AG08396 (cell line): ENCODE measurements around the gene BCR.
"Not testable (repeated sequence)": the region's sequence is repeated elsewhere in the genome, so short reads cannot be mapped to it uniquely, and the experiment has no call there.

Experiments
- DNase-seq: peaks from one replicate; pipeline ENCODE4 v3.0.0; 2012; ENCODE audit warnings: low spot score, mixed read lengths

The BCR gene

GRCh38 chr22:23316596-23316995 is 136.3 kb downstream of the BCR start:
- DNase-seq: not testable (repeated sequence)

GRCh38 chr22:23318316-23318715 is 138.0 kb downstream of the BCR start:
- DNase-seq: not testable (repeated sequence)

GRCh38 chr22:23322497-23323080 is 142.3 kb downstream of the BCR start:
- DNase-seq: not testable (repeated sequence)

GRCh38 chr22:23323960-23324688 is 143.8 kb downstream of the BCR start:
- not testable (repeated sequence) for DNase-seq

- no peak for DNase-seq
Observed at GRCh38 chr22:23325183-23325582, 144.9 kb downstream of the BCR start.

- not testable (repeated sequence) for DNase-seq
Observed at GRCh38 chr22:23333822-23334221, 153.5 kb downstream of the BCR start.

GRCh38 chr22:23337672-23338071 is 157.4 kb downstream of the BCR start:
- DNase-seq: not testable (repeated sequence)

- DNase-seq: not testable (repeated sequence)
Observed at GRCh38 chr22:23341942-23342695, 161.8 kb downstream of the BCR start.

GRCh38 chr22:23351321-23351720 is 171.0 kb downstream of the BCR start:
- no peak for DNase-seq

- no peak for DNase-seq
Observed at GRCh38 chr22:23353004-23353403, 172.7 kb downstream of the BCR start.

GRCh38 chr22:23353696-23354095 is 173.4 kb downstream of the BCR start:
- DNase-seq: no peak

- DNase-seq: no peak
Observed at GRCh38 chr22:23356094-23356493, 175.8 kb downstream of the BCR start.

GRCh38 chr22:23357053-23357452 is 176.7 kb downstream of the BCR start:
- DNase-seq: no peak

- DNase-seq: no peak
Observed at GRCh38 chr22:23359583-23360123, 179.3 kb downstream of the BCR start.

- DNase-seq: no peak
Observed at GRCh38 chr22:23361676-23362075, 181.4 kb downstream of the BCR start.

GRCh38 chr22:23363683-23364082 is 183.4 kb downstream of the BCR start:
- DNase-seq: no peak

- DNase-seq: no peak
Observed at GRCh38 chr22:23364389-23364788, 184.1 kb downstream of the BCR start.

- DNase-seq: no peak
Observed at GRCh38 chr22:23365524-23365923, 185.2 kb downstream of the BCR start.

GRCh38 chr22:23365961-23366360 is 185.7 kb downstream of the BCR start:
- DNase-seq: no peak

- not testable (repeated sequence) for DNase-seq
Observed at GRCh38 chr22:23367196-23367595, 186.9 kb downstream of the BCR start.
